Kidney glomerular epithelial cell (primary cell): ENCODE results near the gene GSTM2.

ENCODE experiments used
- DNase-seq: peaks from one replicate; lab custom pipeline; 2025; lab: John Stamatoyannopoulos, UW

The GSTM2 gene

GRCh38 chr1:109667452-109668122 is at the start of gene GSTM2:
TSS of gene GSTM2 (plus strand) at chr1:109668057. CDS start at chr1:109668116, 59 bp downstream.
- peak; percentile 49 for DNase-seq

- DNase-seq = no peak
Observed at GRCh38 chr1:109618661-109619575, 48.9 kb upstream of the GSTM2 start.

GRCh38 chr1:109619576-109620400 is 48.1 kb upstream of the GSTM2 start, which contains the start of the genes AMPD2 and GNAT2:
TSS of gene AMPD2 (plus strand) at chr1:109619837. CDS start at chr1:109621176, 1,339 bp downstream.
TSS of gene GNAT2 (minus strand) at chr1:109619616. CDS start at chr1:109612870, 6,746 bp downstream.
- DNase-seq = peak; percentile 75

- peak; percentile 59 for DNase-seq
Observed at GRCh38 chr1:109620401-109620791, 47.5 kb upstream of the GSTM2 start.

- DNase-seq = peak; percentile 71
Observed at GRCh38 chr1:109620841-109621286, 47.0 kb upstream of the GSTM2 start.

- no peak for DNase-seq
Observed at GRCh38 chr1:109621379-109622136, 46.3 kb upstream of the GSTM2 start.

GRCh38 chr1:109622137-109622892 is 45.5 kb upstream of the GSTM2 start:
- DNase-seq = no peak

- no peak for DNase-seq
Observed at GRCh38 chr1:109622895-109623294, 45.0 kb upstream of the GSTM2 start.

GRCh38 chr1:109623601-109624161 is 44.2 kb upstream of the GSTM2 start:
- DNase-seq = no peak

GRCh38 chr1:109624201-109625010 is 43.5 kb upstream of the GSTM2 start:
- DNase-seq = no peak

GRCh38 chr1:109625176-109625575 is 42.7 kb upstream of the GSTM2 start:
- DNase-seq = no peak

GRCh38 chr1:109625601-109626560 is 42.0 kb upstream of the GSTM2 start:
- no peak for DNase-seq

GRCh38 chr1:109626682-109627408 is 41.0 kb upstream of the GSTM2 start:
- no peak for DNase-seq

- DNase-seq = peak; percentile 92
Observed at GRCh38 chr1:109627692-109628399, 40.0 kb upstream of the GSTM2 start.

GRCh38 chr1:109628540-109629321 is 39.1 kb upstream of the GSTM2 start:
- peak; percentile 97 for DNase-seq
